BE2C (cell line): ENCODE results near the gene CLN6.

Source experiments
- DNase-seq: peaks from one replicate; pipeline ENCODE4 v3.0.0-alpha.2; 2020
- H3K27me3 ChIP-seq: fragments of 250-450 bp; sonication (Bioruptor Pico); 2 replicates; pipeline ENCODE4 v1.5.1; 2020; ENCODE audit warnings: mild to moderate bottlenecking
- H3K36me3 ChIP-seq: fragments of 250-450 bp; sonication (Bioruptor Pico); 2 replicates; pipeline ENCODE4 v1.5.1; 2020; ENCODE audit warnings: mild to moderate bottlenecking
- H3K4me1 ChIP-seq: fragments of 250-450 bp; sonication (Bioruptor Pico); 2 replicates; pipeline ENCODE4 v1.5.1; 2020
- H3K4me3 ChIP-seq: 2 replicates; pipeline ENCODE4 v1.5.1; 2011; ENCODE audit warnings: low read depth, low read length
- H3K9me3 ChIP-seq: fragments of 250-450 bp; sonication (Bioruptor Pico); 2 replicates; pipeline ENCODE4 v1.5.1; 2020
- TF ChIP-seq, protein P1 (sequence below): IDR thresholded peaks from 2 replicates; pipeline ENCODE4 v1.5.1; 2012; ENCODE audit warnings: mild to moderate bottlenecking, low read depth, low read length

The CLN6 gene

DNA sequence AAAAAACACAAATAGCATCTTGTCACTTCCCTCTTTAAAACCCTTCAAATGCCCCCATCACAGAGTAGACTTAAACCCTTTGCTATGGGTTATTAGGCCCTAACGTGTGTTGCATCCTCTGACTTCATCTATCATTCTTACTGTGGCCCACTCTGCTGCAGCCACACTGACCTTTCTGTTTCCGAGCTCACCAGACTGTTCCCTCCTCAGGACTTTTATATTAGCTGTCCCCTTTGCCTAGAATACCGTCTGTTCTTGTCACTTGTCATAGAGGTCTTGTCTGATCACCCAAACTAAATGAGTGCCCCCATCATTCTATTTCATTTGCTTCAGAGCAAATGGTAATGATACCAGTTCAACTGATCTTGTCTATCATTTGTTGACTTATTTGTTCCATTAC lies 47.1 kb upstream of the CLN6 start:
- TF ChIP-seq, protein P1, sequence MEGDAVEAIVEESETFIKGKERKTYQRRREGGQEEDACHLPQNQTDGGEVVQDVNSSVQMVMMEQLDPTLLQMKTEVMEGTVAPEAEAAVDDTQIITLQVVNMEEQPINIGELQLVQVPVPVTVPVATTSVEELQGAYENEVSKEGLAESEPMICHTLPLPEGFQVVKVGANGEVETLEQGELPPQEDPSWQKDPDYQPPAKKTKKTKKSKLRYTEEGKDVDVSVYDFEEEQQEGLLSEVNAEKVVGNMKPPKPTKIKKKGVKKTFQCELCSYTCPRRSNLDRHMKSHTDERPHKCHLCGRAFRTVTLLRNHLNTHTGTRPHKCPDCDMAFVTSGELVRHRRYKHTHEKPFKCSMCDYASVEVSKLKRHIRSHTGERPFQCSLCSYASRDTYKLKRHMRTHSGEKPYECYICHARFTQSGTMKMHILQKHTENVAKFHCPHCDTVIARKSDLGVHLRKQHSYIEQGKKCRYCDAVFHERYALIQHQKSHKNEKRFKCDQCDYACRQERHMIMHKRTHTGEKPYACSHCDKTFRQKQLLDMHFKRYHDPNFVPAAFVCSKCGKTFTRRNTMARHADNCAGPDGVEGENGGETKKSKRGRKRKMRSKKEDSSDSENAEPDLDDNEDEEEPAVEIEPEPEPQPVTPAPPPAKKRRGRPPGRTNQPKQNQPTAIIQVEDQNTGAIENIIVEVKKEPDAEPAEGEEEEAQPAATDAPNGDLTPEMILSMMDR = no peak
- Histone ChIP-seq H3K27me3 (no peaks in the 10 kb centered on the region), H3K36me3 (peaks cover 8% of the 10 kb centered on the region; the same call in 1 of the 2 replicates), H3K9me3 (no peaks in the 10 kb centered on the region), H3K4me1 (peaks cover 17% of the 10 kb centered on the region), H3K4me3 (peak overlapping the region; percentile 91)
- no peak for DNase-seq

DNA sequence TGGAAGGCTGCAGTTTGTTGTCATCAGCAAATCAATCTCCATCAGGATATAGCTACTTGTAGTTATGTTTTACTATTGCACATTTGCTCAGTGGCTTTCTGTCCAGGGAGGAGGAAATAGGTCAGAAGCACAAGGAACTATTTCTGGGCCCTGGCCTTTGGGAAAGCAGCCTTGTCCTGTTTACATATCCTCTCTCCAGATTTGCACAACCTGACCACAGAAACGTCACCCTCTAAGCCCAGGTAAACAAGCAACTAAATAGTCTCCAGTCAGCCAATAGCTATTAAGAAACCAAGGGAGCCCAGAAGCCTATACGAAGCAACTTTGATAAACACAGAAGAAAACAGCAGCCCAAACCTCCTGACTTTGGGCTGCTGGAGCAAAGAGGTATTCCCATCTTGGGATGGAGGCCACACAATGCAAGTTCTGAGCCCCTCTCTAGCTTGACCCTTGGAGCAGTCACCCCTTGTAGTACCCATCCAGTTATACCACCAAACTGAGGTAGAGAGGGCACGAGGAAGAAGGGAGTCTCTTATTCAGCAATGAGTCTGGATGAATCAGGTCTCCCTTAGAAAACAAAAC lies 45.7 kb upstream of the CLN6 start:
- H3K27me3 ChIP-seq = no peaks in the 10 kb centered on the region
- peaks cover 8% of the 10 kb centered on the region; the same call in 1 of the 2 replicates for H3K36me3 ChIP-seq
- no peak for DNase-seq
- no peaks in the 10 kb centered on the region for H3K9me3 ChIP-seq
- no peak overlapping the region for H3K4me3 ChIP-seq
- TF ChIP-seq, protein P1 = no peak
- H3K4me1 ChIP-seq = peaks cover 17% of the 10 kb centered on the region

DNA sequence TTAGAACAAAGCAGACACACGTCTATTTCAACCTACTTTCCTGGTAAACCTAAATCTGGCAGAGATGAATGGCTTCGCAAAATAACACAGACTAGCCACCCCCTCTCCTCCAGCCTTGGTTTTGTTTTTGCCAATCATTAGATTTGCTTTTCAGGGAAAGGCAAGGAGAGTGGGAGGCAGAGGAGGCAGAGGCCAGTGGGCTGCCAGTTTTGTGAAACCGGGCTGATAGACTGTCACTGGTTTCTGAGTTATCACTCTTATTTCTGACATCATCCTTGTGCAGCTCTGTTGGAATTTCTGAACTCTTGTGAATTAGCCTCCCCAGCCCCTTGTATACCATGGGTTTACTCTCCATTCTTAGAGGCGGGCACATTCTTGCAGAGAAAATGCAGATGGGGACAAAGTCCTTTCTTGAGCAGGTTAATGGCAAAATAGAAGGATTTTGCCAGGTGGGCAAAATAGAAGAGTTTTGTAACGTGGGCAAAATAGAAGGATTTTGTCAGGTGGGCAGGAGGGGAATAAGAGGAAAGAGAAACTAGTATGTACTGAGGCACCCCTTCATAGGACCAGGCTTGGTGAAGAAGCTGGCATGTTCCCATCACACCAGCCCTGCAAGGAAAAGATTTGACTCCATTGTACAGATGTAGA lies 44.8 kb upstream of the CLN6 start:
- TF ChIP-seq, protein P1 = no peak
- peaks cover 17% of the 10 kb centered on the region for H3K4me1 ChIP-seq
- no peak for DNase-seq
- no peaks in the 10 kb centered on the region for H3K27me3 ChIP-seq
- H3K36me3 ChIP-seq = peaks cover 5% of the 10 kb centered on the region; the same call in 1 of the 2 replicates
- no peak overlapping the region for H3K4me3 ChIP-seq
- H3K9me3 ChIP-seq = no peaks in the 10 kb centered on the region

DNA sequence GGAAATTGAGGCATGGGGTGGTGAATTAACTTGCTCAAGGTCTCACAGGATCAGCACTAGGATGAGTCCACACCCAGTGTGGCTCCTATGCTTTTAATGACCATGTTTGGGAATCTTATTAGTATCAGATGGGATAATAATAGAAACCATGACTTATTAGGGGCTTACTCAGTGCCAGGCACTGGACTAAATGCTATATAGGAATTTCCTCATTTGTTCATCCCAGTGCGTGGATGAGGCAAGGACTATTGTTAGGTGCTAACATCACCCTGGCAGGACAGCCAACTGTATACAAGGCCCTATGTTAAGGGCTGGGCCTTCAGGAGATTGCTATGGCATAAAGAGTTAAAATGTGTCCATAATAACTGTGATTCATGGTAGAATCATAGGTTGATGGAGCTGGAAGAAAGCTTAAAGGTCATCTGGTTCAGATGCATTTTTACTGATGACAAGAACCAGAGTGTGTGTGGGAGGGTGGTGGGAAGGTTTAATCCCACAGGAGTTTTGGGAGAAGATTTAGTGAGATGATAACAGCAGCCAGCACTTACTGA lies 43.3 kb upstream of the CLN6 start:
- TF ChIP-seq, protein P1 = no peak
- no peak for DNase-seq
- Histone ChIP-seq H3K27me3 (no peaks in the 10 kb centered on the region), H3K9me3 (no peaks in the 10 kb centered on the region), H3K4me1 (peaks cover 17% of the 10 kb centered on the region), H3K36me3 (peaks cover 2% of the 10 kb centered on the region; the same call in 1 of the 2 replicates), H3K4me3 (no peak overlapping the region)

DNA sequence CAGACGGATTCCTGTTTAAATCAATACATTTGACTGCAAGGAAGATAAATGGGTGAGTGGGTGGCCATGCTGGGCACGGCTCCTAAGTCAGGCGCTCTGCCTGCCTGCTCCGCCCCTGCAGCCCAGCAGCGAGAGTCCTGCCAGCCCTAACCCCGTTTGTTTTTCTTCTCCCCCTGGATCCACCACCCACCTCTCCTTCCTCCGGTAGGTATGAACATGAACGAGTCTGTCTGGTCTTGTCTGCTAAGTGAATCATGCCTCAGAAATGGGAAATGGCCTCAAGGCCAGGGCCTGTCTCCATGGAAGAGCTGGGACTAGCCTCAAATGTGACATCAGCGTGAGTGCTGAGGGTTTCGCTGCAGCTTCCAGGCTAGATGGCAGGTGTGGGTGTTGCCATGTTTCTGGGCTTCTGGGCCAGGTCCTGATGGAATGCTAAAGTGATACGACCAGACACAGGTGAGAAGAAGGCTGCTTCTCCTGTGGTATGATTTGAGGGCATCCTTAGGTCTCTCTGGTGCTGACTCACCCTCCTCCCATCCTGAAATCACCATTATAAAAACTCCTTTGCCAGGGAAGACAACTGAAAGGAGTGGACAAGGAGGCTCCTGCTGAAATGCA lies 42.4 kb upstream of the CLN6 start:
- no peaks in the 10 kb centered on the region for H3K36me3 ChIP-seq
- DNase-seq = peak; percentile 24
- no peaks in the 10 kb centered on the region for H3K9me3 ChIP-seq
- TF ChIP-seq, protein P1 = no peak
- no peaks in the 10 kb centered on the region for H3K27me3 ChIP-seq
- peaks cover 17% of the 10 kb centered on the region for H3K4me1 ChIP-seq
- peak overlapping the region; percentile 14; the same call in 1 of the 2 replicates for H3K4me3 ChIP-seq
